MCF 10A (cell line): ENCODE measurements around the gene TUBA8. TPM values are rescaled to one million over a fixed set of nuclear protein-coding genes. Genes with fewer than 3 reads are reported as not detected.

Source experiments
- BruUV-seq: library from RNA; stranded (reverse); fragments of 400-500 nt; replicated peaks from 2 replicates; lab custom pipeline; 2021; lab: Mats Ljungman, UMichigan
- CTCF ChIA-PET: fragments of 300-600 bp; sonication (Branson Sonifier 250); formaldehyde crosslinking; extraction: SDS; loops from one replicate; lab custom pipeline; 2021; ENCODE audit warnings: antibody characterized with exemption, inconsistent platforms; lab: Yijun Ruan, JAX
- POLR2A ChIA-PET: fragments of 300-600, 350-650 bp; sonication (Branson Sonifier 250); formaldehyde crosslinking; extraction: SDS; loops from one replicate; lab custom pipeline; 2020; ENCODE audit warnings: antibody characterized with exemption, inconsistent platforms; lab: Yijun Ruan, JAX
- DNase-seq: peaks from one replicate; pipeline ENCODE4 v3.0.0-alpha.2; 2018; ENCODE audit not compliant: unreplicated experiment
- H3K27ac Mint-ChIP-seq: one replicate; pipeline ENCODE4 v1.8.0; 2022; ENCODE audit warnings: mild to moderate bottlenecking, low read depth, mixed read lengths; ENCODE audit not compliant: unreplicated experiment
- H3K27me3 Mint-ChIP-seq: one replicate; pipeline ENCODE4 v1.8.0; 2022; ENCODE audit warnings: mixed read lengths; ENCODE audit not compliant: insufficient read depth, unreplicated experiment
- H3K36me3 Mint-ChIP-seq: one replicate; pipeline ENCODE4 v1.8.0; 2022; ENCODE audit warnings: mild to moderate bottlenecking, moderate library complexity, mixed read lengths; ENCODE audit not compliant: insufficient read depth, unreplicated experiment
- H3K4me1 Mint-ChIP-seq: one replicate; pipeline ENCODE4 v1.8.0; 2022; ENCODE audit warnings: mixed read lengths; ENCODE audit not compliant: insufficient read depth, unreplicated experiment
- H3K4me3 Mint-ChIP-seq: one replicate; pipeline ENCODE4 v1.8.0; 2022; ENCODE audit warnings: mild to moderate bottlenecking, moderate library complexity, mixed read lengths; ENCODE audit not compliant: unreplicated experiment
- H3K9me3 Mint-ChIP-seq: one replicate; pipeline ENCODE4 v1.8.0; 2022; ENCODE audit warnings: mixed read lengths; ENCODE audit not compliant: unreplicated experiment
- CTCF ChIP-seq: fragments of 200-600 bp; IDR thresholded peaks from one replicate; pipeline ENCODE4 v1.8.0; 2022; ENCODE audit warnings: antibody characterized with exemption, mild to moderate bottlenecking; ENCODE audit not compliant: unreplicated experiment
- intact Hi-C: fragments of 100-400 bp; cut with micrococcal nuclease; formaldehyde crosslinking; loops from 2 replicates; pipeline ENCODE4 v1.14.1; 2022
- total RNA-seq: library from RNA; stranded (reverse); gene quantifications from 2 replicates; pipeline ENCODE4 v1.2.3, GENCODE V29; 2022

Gene TUBA8
- total RNA-seq, 1 experiment from 2014 or later: not detected

GRCh38 chr22:18064636-18065035 lies 46.0 kb upstream of the TUBA8 start:
- intact Hi-C loops: loop anchor here (5.0 kb wide), 1 partner anchor 32 kb away; no protein-coding TSS in a partner anchor
- POLR2A ChIA-PET: interaction anchor here (0.8 to 1.0 kb wide), 3 partner anchors 9 to 41 kb away, joined by 3 read pairs; no protein-coding TSS in a partner anchor
- DNase-seq: no peak
- no TSS peak for BruUV-seq
- Mint-ChIP-seq H3K36me3 (no peaks in the 10 kb centered on the region), H3K9me3 (no peaks in the 10 kb centered on the region), H3K27ac (no peak overlapping the region), H3K4me3 (no peak overlapping the region), H3K27me3 (no peaks in the 10 kb centered on the region), H3K4me1 (peaks cover 27% of the 10 kb centered on the region)
- CTCF ChIA-PET: interaction anchor here (0.6 to 6.4 kb wide), 5 partner anchors 12 to 234 kb away, joined by 3 to 67 read pairs (median 4); partner anchors contain the start of gene PEX26
- TF ChIP-seq CTCF: no peak

GRCh38 chr22:18065256-18065655 lies 45.4 kb upstream of the TUBA8 start:
- no peak for TF ChIP-seq CTCF
- Mint-ChIP-seq H3K27me3 (no peaks in the 10 kb centered on the region), H3K4me1 (peaks cover 27% of the 10 kb centered on the region), H3K9me3 (no peaks in the 10 kb centered on the region), H3K4me3 (no peak overlapping the region), H3K36me3 (no peaks in the 10 kb centered on the region), H3K27ac (no peak overlapping the region)
- intact Hi-C loops: loop anchor here (5.0 kb wide), 1 partner anchor 33 kb away; no protein-coding TSS in a partner anchor
- BruUV-seq: no TSS peak
- CTCF ChIA-PET: interaction anchor here (0.6 to 6.4 kb wide), 6 partner anchors 11 to 235 kb away, joined by 3 to 67 read pairs (median 4); partner anchors contain the start of gene PEX26
- DNase-seq: no peak
- POLR2A ChIA-PET: interaction anchor here (0.8 to 1.7 kb wide), 4 partner anchors 9 to 42 kb away, joined by 3 to 6 read pairs (median 3); partner anchors contain the start of gene PEX26

GRCh38 chr22:18066181-18066859 lies 44.3 kb upstream of the TUBA8 start:
- BruUV-seq: no TSS peak
- Mint-ChIP-seq H3K4me1 (peaks cover 22% of the 10 kb centered on the region), H3K9me3 (no peaks in the 10 kb centered on the region), H3K4me3 (no peak overlapping the region), H3K36me3 (no peaks in the 10 kb centered on the region), H3K27ac (no peak overlapping the region), H3K27me3 (no peaks in the 10 kb centered on the region)
- no peak for DNase-seq
- CTCF ChIA-PET: interaction anchor here (0.6 to 6.4 kb wide), 4 partner anchors 10 to 109 kb away, joined by 3 to 67 read pairs (median 4); partner anchors contain the start of gene PEX26
- intact Hi-C loops: loop anchor here (5.0 kb wide), 1 partner anchor 34 kb away; no protein-coding TSS in a partner anchor
- POLR2A ChIA-PET: interaction anchor here (0.5 to 1.7 kb wide), 2 partner anchors 11 to 437 kb away, joined by 3 to 6 read pairs; partner anchors contain the start of gene PEX26
- TF ChIP-seq CTCF: no peak

- TF ChIP-seq CTCF: no peak
- intact Hi-C loops: loop anchor here (5.0 kb wide), 1 partner anchor 35 kb away; no protein-coding TSS in a partner anchor
- no TSS peak for BruUV-seq
- DNase-seq: no peak
- ChIA-PET CTCF (no interaction called here), POLR2A (interaction anchor here (1.7 kb wide), 1 partner anchor 10 kb away, joined by 6 read pairs; the partner anchor contains the start of gene PEX26)
- Mint-ChIP-seq H3K36me3 (no peaks in the 10 kb centered on the region), H3K4me1 (peaks cover 21% of the 10 kb centered on the region), H3K4me3 (no peak overlapping the region), H3K9me3 (no peaks in the 10 kb centered on the region), H3K27me3 (no peaks in the 10 kb centered on the region), H3K27ac (no peak overlapping the region)
Observed at GRCh38 chr22:18067121-18067520, 43.5 kb upstream of the TUBA8 start.
